Stomach (tissue), 4 donors: ENCODE data around the gene SULT2B1.

Source experiments
- CTCF ChIP-seq, 7 experiments: fragments of 450-650 bp in 4 of 7; fragments of 200-600 bp in 3 of 7; sonication (generic) in 3 of 7; IDR thresholded peaks; one replicate each; pipeline ENCODE4 v1.5.1; 2016 to 2019; ENCODE audit warnings: antibody characterized with exemption in 7 of 7, control low read depth in 2 of 7, mild to moderate bottlenecking in 1 of 7
- POLR2A ChIP-seq, 4 donors: fragments of 450-650 bp; IDR thresholded peaks; one replicate each; pipeline ENCODE4 v1.6.1; 2016; ENCODE audit warnings: antibody characterized with exemption in 4 of 4, control low read depth in 2 of 4, mild to moderate bottlenecking in 1 of 4, moderate library complexity in 1 of 4
- POLR2AphosphoS5 ChIP-seq, 3 donors: sonication (generic); formaldehyde crosslinking; IDR thresholded peaks; one replicate each; pipeline ENCODE4 v1.6.1; 2016; ENCODE audit warnings: antibody characterized with exemption in 3 of 3

GRCh38 chr19:48556163-48556562 lies 4.2 kb downstream of the SULT2B1 start:
- TF ChIP-seq CTCF (IDR thresholded peaks at IDR 0.05) = no peak
- no peak for TF ChIP-seq POLR2A (IDR thresholded peaks at IDR 0.05)
- no peak for TF ChIP-seq POLR2AphosphoS5 (IDR thresholded peaks at IDR 0.05)
